Measurements from ENCODE around the gene ANKRD31. TPM values are rescaled to one million over a fixed set of nuclear protein-coding genes. Genes with fewer than 3 reads are reported as not detected.

The ANKRD31 gene
- total RNA-seq, 1 experiment from 2014 or later = 0.28 TPM

DNA sequence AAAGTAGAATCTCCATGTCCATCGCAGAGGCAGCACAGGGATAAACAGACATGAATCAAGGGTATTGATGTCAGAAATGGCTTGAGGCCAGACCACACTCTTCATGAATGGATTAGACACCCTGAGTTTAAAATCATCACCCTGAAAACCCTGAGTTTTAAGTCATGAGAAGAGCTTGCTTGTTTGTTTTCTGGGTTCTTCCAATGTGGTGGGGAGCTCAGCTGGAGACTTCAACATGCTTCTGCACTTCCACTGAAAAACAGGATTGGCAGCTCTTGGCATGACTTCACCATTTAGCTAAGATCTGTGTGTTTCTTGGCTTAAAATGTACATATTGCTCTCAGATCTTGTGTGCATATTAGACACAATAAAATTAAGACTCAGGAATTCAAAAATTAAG, 194.2 kb downstream of the ANKRD31 start:
- intact Hi-C loops (cut with micrococcal nuclease) = no loop called here
- no peak overlapping the region for H3K4me3 Mint-ChIP-seq (ENCODE audit: unreplicated experiment)
- H3K9me3 Mint-ChIP-seq (ENCODE audit: unreplicated experiment) = peaks cover 9% of the 10 kb centered on the region
- H3K27ac Mint-ChIP-seq (ENCODE audit: low read depth, unreplicated experiment) = no peak overlapping the region
- peaks cover 25% of the 10 kb centered on the region for H3K4me1 Mint-ChIP-seq (ENCODE audit: insufficient read depth, unreplicated experiment)
- no peak for DNase-seq (ENCODE audit: unreplicated experiment)
- TF ChIP-seq, protein P1, sequence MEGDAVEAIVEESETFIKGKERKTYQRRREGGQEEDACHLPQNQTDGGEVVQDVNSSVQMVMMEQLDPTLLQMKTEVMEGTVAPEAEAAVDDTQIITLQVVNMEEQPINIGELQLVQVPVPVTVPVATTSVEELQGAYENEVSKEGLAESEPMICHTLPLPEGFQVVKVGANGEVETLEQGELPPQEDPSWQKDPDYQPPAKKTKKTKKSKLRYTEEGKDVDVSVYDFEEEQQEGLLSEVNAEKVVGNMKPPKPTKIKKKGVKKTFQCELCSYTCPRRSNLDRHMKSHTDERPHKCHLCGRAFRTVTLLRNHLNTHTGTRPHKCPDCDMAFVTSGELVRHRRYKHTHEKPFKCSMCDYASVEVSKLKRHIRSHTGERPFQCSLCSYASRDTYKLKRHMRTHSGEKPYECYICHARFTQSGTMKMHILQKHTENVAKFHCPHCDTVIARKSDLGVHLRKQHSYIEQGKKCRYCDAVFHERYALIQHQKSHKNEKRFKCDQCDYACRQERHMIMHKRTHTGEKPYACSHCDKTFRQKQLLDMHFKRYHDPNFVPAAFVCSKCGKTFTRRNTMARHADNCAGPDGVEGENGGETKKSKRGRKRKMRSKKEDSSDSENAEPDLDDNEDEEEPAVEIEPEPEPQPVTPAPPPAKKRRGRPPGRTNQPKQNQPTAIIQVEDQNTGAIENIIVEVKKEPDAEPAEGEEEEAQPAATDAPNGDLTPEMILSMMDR (IDR thresholded peaks at IDR 0.05; ENCODE audit: unreplicated experiment) = no peak
- no peaks in the 10 kb centered on the region for H3K27me3 Mint-ChIP-seq (ENCODE audit: insufficient read depth, unreplicated experiment)
- no TSS peak for BruUV-seq (replicated peaks)
- H3K36me3 Mint-ChIP-seq (ENCODE audit: insufficient read depth, unreplicated experiment) = peaks cover 7% of the 10 kb centered on the region
- ChIA-PET CTCF (interaction anchor here (0.7 to 1.5 kb wide), 5 partner anchors 10 to 368 kb away, joined by 3 to 8 read pairs (median 4); partner anchors contain the start of gene GCNT4), POLR2A (interaction anchor here (1.1 to 1.5 kb wide), 2 partner anchors 10 to 12 kb away, joined by 3 to 4 read pairs; partner anchors contain the start of gene GCNT4)

DNA sequence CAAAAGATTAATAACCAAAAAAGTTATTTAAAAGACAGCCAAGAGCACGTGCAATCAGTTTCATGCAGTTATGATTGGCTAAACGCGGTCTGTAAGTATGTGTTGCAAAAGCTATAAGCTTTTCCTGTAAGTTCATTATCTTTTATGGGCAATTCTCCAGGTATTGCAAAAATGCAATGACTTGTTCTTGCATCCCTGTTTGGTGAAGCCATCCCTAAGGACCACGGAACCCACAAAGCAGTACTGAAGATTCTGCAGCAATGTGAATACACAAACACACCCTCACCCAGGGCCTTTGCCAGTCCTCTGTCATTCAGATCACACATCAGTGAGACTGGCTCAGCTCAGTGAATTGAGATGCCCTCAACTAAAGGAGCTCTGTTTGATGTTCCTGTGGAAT, 195.7 kb downstream of the ANKRD31 start:
- H3K4me1 Mint-ChIP-seq (ENCODE audit: insufficient read depth, unreplicated experiment) = peaks cover 18% of the 10 kb centered on the region
- H3K4me3 Mint-ChIP-seq (ENCODE audit: unreplicated experiment) = no peak overlapping the region
- DNase-seq (ENCODE audit: unreplicated experiment) = peak; percentile 59
- ChIA-PET CTCF (interaction anchor here (4.3 kb wide), 1 partner anchor 9 kb away, joined by 16 read pairs; no protein-coding TSS in a partner anchor), POLR2A (interaction anchor here (0.7 to 1.5 kb wide), 3 partner anchors 18 to 471 kb away, joined by 3 to 4 read pairs (median 3); partner anchors contain the start of genes CERT1 and POLK)
- TF ChIP-seq, protein P1 (IDR thresholded peaks at IDR 0.05; ENCODE audit: unreplicated experiment) = no peak
- H3K36me3 Mint-ChIP-seq (ENCODE audit: insufficient read depth, unreplicated experiment) = peaks cover 3% of the 10 kb centered on the region
- intact Hi-C loops (cut with micrococcal nuclease) = no loop called here
- no peaks in the 10 kb centered on the region for H3K27me3 Mint-ChIP-seq (ENCODE audit: insufficient read depth, unreplicated experiment)
- no peak overlapping the region for H3K27ac Mint-ChIP-seq (ENCODE audit: low read depth, unreplicated experiment)
- H3K9me3 Mint-ChIP-seq (ENCODE audit: unreplicated experiment) = peaks cover 9% of the 10 kb centered on the region
- BruUV-seq (replicated peaks) = no TSS peak

DNA sequence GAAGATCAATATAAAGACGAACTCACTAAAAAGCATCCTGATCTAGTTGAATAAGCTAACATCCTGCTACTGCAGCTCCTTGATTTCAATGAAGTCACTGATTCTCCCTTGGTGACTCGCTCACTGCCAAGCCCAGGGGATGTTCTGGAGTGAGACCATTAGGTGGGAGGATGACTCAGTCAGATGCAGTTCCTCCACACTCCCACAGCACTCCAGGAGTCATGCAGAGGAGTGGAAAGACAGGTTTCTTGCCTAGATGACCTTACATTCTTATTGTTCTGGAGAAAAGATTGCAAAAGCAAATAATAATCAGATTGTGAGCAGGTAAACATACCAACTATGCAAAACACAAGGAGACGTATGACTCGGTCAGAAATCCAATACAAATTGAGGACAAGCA, 199.6 kb downstream of the ANKRD31 start:
- intact Hi-C loops (cut with micrococcal nuclease) = no loop called here
- H3K9me3 Mint-ChIP-seq (ENCODE audit: unreplicated experiment) = peaks cover 9% of the 10 kb centered on the region
- H3K36me3 Mint-ChIP-seq (ENCODE audit: insufficient read depth, unreplicated experiment) = no peaks in the 10 kb centered on the region
- TF ChIP-seq, protein P1 (IDR thresholded peaks at IDR 0.05; ENCODE audit: unreplicated experiment) = no peak
- DNase-seq (ENCODE audit: unreplicated experiment) = peak; percentile 78
- no peak overlapping the region for H3K27ac Mint-ChIP-seq (ENCODE audit: low read depth, unreplicated experiment)
- peaks cover 8% of the 10 kb centered on the region for H3K4me1 Mint-ChIP-seq (ENCODE audit: insufficient read depth, unreplicated experiment)
- ChIA-PET CTCF (interaction anchor here (0.6 to 1.0 kb wide), 3 partner anchors 13 to 233 kb away, joined by 3 read pairs; no protein-coding TSS in a partner anchor), POLR2A (interaction anchor here (0.6 to 0.9 kb wide), 3 partner anchors 9 to 203 kb away, joined by 3 to 5 read pairs (median 5); no protein-coding TSS in a partner anchor)
- no peak overlapping the region for H3K4me3 Mint-ChIP-seq (ENCODE audit: unreplicated experiment)
- no TSS peak for BruUV-seq (replicated peaks)
- no peaks in the 10 kb centered on the region for H3K27me3 Mint-ChIP-seq (ENCODE audit: insufficient read depth, unreplicated experiment)

DNA sequence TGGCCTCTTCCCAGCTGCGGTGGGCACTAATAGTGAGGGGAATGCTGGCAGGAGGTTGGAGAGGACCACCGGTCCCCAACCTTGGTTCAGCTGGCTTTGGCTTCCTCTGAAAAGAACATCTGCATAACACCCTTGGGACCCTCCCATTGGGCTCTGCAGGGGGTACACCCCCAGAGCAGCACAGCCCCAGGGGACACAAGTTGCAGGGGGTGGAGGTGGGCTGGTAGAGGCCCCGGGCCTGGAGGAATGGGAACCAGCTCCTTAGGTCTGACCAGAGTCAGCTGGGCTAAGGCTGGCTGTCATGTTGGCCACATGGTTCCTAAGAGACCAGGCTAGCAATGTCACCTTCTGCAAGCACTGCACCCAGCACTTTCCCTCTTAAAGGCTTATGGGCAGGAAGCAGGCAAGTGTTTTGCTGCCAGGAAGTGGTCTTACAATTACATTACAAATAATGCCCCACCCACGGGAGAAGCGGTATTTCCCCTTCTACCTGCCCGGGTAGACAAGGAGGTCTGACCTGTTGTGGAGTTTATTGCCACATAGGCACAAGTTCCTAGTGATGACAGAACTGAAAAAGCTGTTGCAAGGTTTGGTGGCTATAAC, 202.4 kb downstream of the ANKRD31 start:
- POLR2A ChIA-PET = interaction anchor here (0.7 kb wide), 1 partner anchor 326 kb away, joined by 4 read pairs; no protein-coding TSS in a partner anchor
- Mint-ChIP-seq H3K27ac (ENCODE audit: low read depth, unreplicated experiment) (no peak overlapping the region), H3K36me3 (ENCODE audit: insufficient read depth, unreplicated experiment) (no peaks in the 10 kb centered on the region), H3K9me3 (ENCODE audit: unreplicated experiment) (no peaks in the 10 kb centered on the region), H3K4me1 (ENCODE audit: insufficient read depth, unreplicated experiment) (peaks cover 8% of the 10 kb centered on the region), H3K4me3 (ENCODE audit: unreplicated experiment) (no peak overlapping the region), H3K27me3 (ENCODE audit: insufficient read depth, unreplicated experiment) (no peaks in the 10 kb centered on the region)
- BruUV-seq (replicated peaks) = no TSS peak
- intact Hi-C loops (cut with micrococcal nuclease) = no loop called here
- no peak for DNase-seq (ENCODE audit: unreplicated experiment)
- TF ChIP-seq, protein P1 (IDR thresholded peaks at IDR 0.05; ENCODE audit: unreplicated experiment) = no peak
- CTCF ChIA-PET = interaction anchor here (0.5 to 0.7 kb wide), 2 partner anchors 79 to 1205 kb away, joined by 3 read pairs; no protein-coding TSS in a partner anchor
